Measurements from ENCODE around the gene GPR34. TPM values are rescaled to one million over a fixed set of nuclear protein-coding genes. Genes with fewer than 3 reads are reported as not detected.
"Not testable (repeated sequence)": the region's sequence is repeated elsewhere in the genome, so short reads cannot be mapped to it uniquely, and the experiment has no call there.

GPR34 gene
- total RNA-seq, 1 experiment from 2014 or later, result not detected

- no peaks in the 10 kb centered on the region for H3K4me1 ChIP-seq (ENCODE audit: insufficient read depth, low read length)
- CTCF ChIA-PET, result no interaction called here
- no peak for TF ChIP-seq EZH2phosphoT487 (IDR thresholded peaks at IDR 0.05; ENCODE audit: borderline replicate concordance, low read length)
- TF ChIP-seq CTCF (conservative IDR thresholded peaks at IDR 0.05; ENCODE audit: low read depth, low read length), result no peak
- TF ChIP-seq EZH2 (IDR thresholded peaks at IDR 0.05; ENCODE audit: low read length, unreplicated experiment), result no peak
Measured at GRCh38 chrX:41718481-41719235, 29.9 kb downstream of the GPR34 start.

GRCh38 chrX:41719610-41720009 is 30.8 kb downstream of the GPR34 start:
- POLR2A ChIA-PET (ENCODE audit: unreplicated experiment); BruUV-seq (replicated peaks); H3K4me3 ChIP-seq (ENCODE audit: low read length); H3K4me1 ChIP-seq (ENCODE audit: insufficient read depth, low read length); CTCF ChIA-PET; H3K9me3 ChIP-seq (ENCODE audit: low read length); H2AFZ ChIP-seq (ENCODE audit: low read length); H4K20me1 ChIP-seq (ENCODE audit: low read length); H3K36me3 ChIP-seq (ENCODE audit: low read depth, low read length); H3K4me2 ChIP-seq (ENCODE audit: low read length); ATAC-seq; H3K9ac ChIP-seq (ENCODE audit: low read length); H3K9me2 ChIP-seq (replicated peaks; ENCODE audit: low read length); H3F3A ChIP-seq (ENCODE audit: low read length, unreplicated experiment); H3K79me2 ChIP-seq (ENCODE audit: low read length); DNase-seq; intact Hi-C loops (cut with micrococcal nuclease); H3K27ac ChIP-seq (ENCODE audit: low read length); H3K27me3 ChIP-seq (ENCODE audit: low read length): not testable (repeated sequence)

More at GRCh38 chrX:41718481-41719235, 29.9 kb downstream of the GPR34 start:
- Histone ChIP-seq H3K9ac (ENCODE audit: low read length) (no peak overlapping the region), H3F3A (ENCODE audit: low read length, unreplicated experiment) (no peaks in the 10 kb centered on the region), H3K27me3 (ENCODE audit: low read length) (no peaks in the 10 kb centered on the region), H3K36me3 (ENCODE audit: low read depth, low read length) (no peaks in the 10 kb centered on the region; the same call in 1 of the 2 replicates), H3K4me2 (ENCODE audit: low read length) (no peak overlapping the region), H3K9me2 (replicated peaks; ENCODE audit: low read length) (no peaks in the 10 kb centered on the region), H3K9me3 (ENCODE audit: low read length) (no peaks in the 10 kb centered on the region), H2AFZ (ENCODE audit: low read length) (no peak overlapping the region), H4K20me1 (ENCODE audit: low read length) (no peaks in the 10 kb centered on the region), H3K27ac (ENCODE audit: low read length) (no peak overlapping the region), H3K79me2 (ENCODE audit: low read length) (no peaks in the 10 kb centered on the region), H3K4me3 (ENCODE audit: low read length) (no peak overlapping the region)
- POLR2A ChIA-PET (ENCODE audit: unreplicated experiment), result no interaction called here
- intact Hi-C loops (cut with micrococcal nuclease), result no loop called here
- DNase-seq, result no peak
- ATAC-seq, result no peak
- BruUV-seq (replicated peaks), result no TSS peak

- H3K4me3 ChIP-seq (ENCODE audit: low read length), result no peak overlapping the region
- H3K79me2 ChIP-seq (ENCODE audit: low read length), result no peaks in the 10 kb centered on the region
- POLR2A ChIA-PET (ENCODE audit: unreplicated experiment), result no interaction called here
- no peaks in the 10 kb centered on the region; the same call in 1 of the 2 replicates for H3K36me3 ChIP-seq (ENCODE audit: low read depth, low read length)
- CTCF ChIA-PET, result no interaction called here
- H3K27ac ChIP-seq (ENCODE audit: low read length), result no peak overlapping the region
- TF ChIP-seq EZH2phosphoT487 (IDR thresholded peaks at IDR 0.05; ENCODE audit: borderline replicate concordance, low read length) (no peak), CTCF (conservative IDR thresholded peaks at IDR 0.05; ENCODE audit: low read depth, low read length) (no peak), EZH2 (IDR thresholded peaks at IDR 0.05; ENCODE audit: low read length, unreplicated experiment) (no peak)
- H2AFZ ChIP-seq (ENCODE audit: low read length), result no peak overlapping the region
- no peaks in the 10 kb centered on the region for H3K27me3 ChIP-seq (ENCODE audit: low read length)
- no peaks in the 10 kb centered on the region for H3F3A ChIP-seq (ENCODE audit: low read length, unreplicated experiment)
- no peaks in the 10 kb centered on the region for H3K9me3 ChIP-seq (ENCODE audit: low read length)
- intact Hi-C loops (cut with micrococcal nuclease), result no loop called here
- ATAC-seq, result no peak
- no peak overlapping the region for H3K4me2 ChIP-seq (ENCODE audit: low read length)
- no peaks in the 10 kb centered on the region for H3K4me1 ChIP-seq (ENCODE audit: insufficient read depth, low read length)
- H3K9me2 ChIP-seq (replicated peaks; ENCODE audit: low read length), result no peaks in the 10 kb centered on the region
- no peak overlapping the region for H3K9ac ChIP-seq (ENCODE audit: low read length)
- DNase-seq, result no peak
- no TSS peak for BruUV-seq (replicated peaks)
- H4K20me1 ChIP-seq (ENCODE audit: low read length), result no peaks in the 10 kb centered on the region
Measured at GRCh38 chrX:41720125-41720779, 31.5 kb downstream of the GPR34 start.
